Brain microvascular endothelial cell (primary cell): ENCODE measurements around the gene CAPN9.

Experiments
- DNase-seq: peaks from one replicate; pipeline ENCODE4 v3.0.0-alpha.2; 2020
- H3K27ac ChIP-seq: fragments of 250-450 bp; sonication (Bioruptor Pico); 2 replicates; pipeline ENCODE4 v1.5.1; 2020; ENCODE audit warnings: mild to moderate bottlenecking, moderate library complexity
- H3K27me3 ChIP-seq: fragments of 250-450 bp; sonication (Bioruptor Pico); replicated peaks from 2 replicates; pipeline ENCODE4 v1.5.1; 2020; ENCODE audit warnings: mild to moderate bottlenecking
- H3K36me3 ChIP-seq: fragments of 250-450 bp; sonication (Bioruptor Pico); replicated peaks from 2 replicates; pipeline ENCODE4 v1.5.1; 2020; ENCODE audit warnings: mild to moderate bottlenecking
- H3K4me3 ChIP-seq: 2 replicates; pipeline ENCODE4 v1.5.1; 2011; ENCODE audit warnings: low read depth, mild to moderate bottlenecking, control low read depth, low read length, moderate library complexity
- CTCF ChIP-seq: IDR thresholded peaks from 2 replicates; pipeline ENCODE4 v1.5.1; 2011; ENCODE audit warnings: low read depth, mild to moderate bottlenecking, moderate library complexity, low read length, control low read depth, inconsistent platforms; ENCODE audit errors: missing control alignments
- in situ Hi-C: cut with HindIII; loops from 2 replicates; pipeline ENCODE4 v1.10.0; 2017; ENCODE audit warnings: low sequenced_read_pairs, low pct_ligation_motif_present

The CAPN9 gene

GRCh38 chr1:230701895-230702768 lies 45.1 kb upstream of the CAPN9 start:
- H3K36me3 ChIP-seq = no peaks in the 10 kb centered on the region
- TF ChIP-seq CTCF = no peak
- no peak overlapping the region for H3K4me3 ChIP-seq
- no peak for DNase-seq
- no peak overlapping the region for H3K27ac ChIP-seq
- in situ Hi-C loops = no loop called here
- no peaks in the 10 kb centered on the region for H3K27me3 ChIP-seq

- in situ Hi-C loops = no loop called here
- Histone ChIP-seq H3K4me3 (no peak overlapping the region), H3K36me3 (no peaks in the 10 kb centered on the region), H3K27me3 (no peaks in the 10 kb centered on the region), H3K27ac (no peak overlapping the region)
- DNase-seq = no peak
- TF ChIP-seq CTCF = no peak
Observed at GRCh38 chr1:230702934-230703678, 44.1 kb upstream of the CAPN9 start.

GRCh38 chr1:230703679-230704385 lies 43.4 kb upstream of the CAPN9 start:
- Histone ChIP-seq H3K27me3 (no peaks in the 10 kb centered on the region), H3K36me3 (no peaks in the 10 kb centered on the region), H3K27ac (no peak overlapping the region), H3K4me3 (no peak overlapping the region)
- TF ChIP-seq CTCF = no peak
- in situ Hi-C loops = no loop called here
- no peak for DNase-seq

- TF ChIP-seq CTCF = no peak
- H3K36me3 ChIP-seq = no peaks in the 10 kb centered on the region
Observed at GRCh38 chr1:230704830-230705229, 42.4 kb upstream of the CAPN9 start.

GRCh38 chr1:230705289-230706019 lies 41.7 kb upstream of the CAPN9 start:
- Histone ChIP-seq H3K27me3 (no peaks in the 10 kb centered on the region), H3K36me3 (no peaks in the 10 kb centered on the region), H3K27ac (no peak overlapping the region), H3K4me3 (no peak overlapping the region)
- in situ Hi-C loops = no loop called here
- TF ChIP-seq CTCF = no peak
- no peak for DNase-seq

More at GRCh38 chr1:230704830-230705229, 42.4 kb upstream of the CAPN9 start:
- no peak for DNase-seq
- no peak overlapping the region for H3K27ac ChIP-seq
- in situ Hi-C loops = no loop called here
- no peak overlapping the region for H3K4me3 ChIP-seq
- H3K27me3 ChIP-seq = no peaks in the 10 kb centered on the region
